AG09309 (cell line): ENCODE results near the gene TMEM192.
A peak's percentile ranks its signal among the peaks of the same experiment; 100 is the strongest.

Source experiments
- DNase-seq: peaks from one replicate; pipeline ENCODE4 v3.0.0-alpha.2; 2010; ENCODE audit warnings: low read depth
- H3K4me3 ChIP-seq: 2 replicates; pipeline ENCODE4 v1.5.1; 2011; ENCODE audit warnings: mild to moderate bottlenecking, low read depth, low read length, moderate library complexity; ENCODE audit not compliant: control insufficient read depth
- TF ChIP-seq, protein P1 (sequence below): IDR thresholded peaks from 2 replicates; pipeline ENCODE4 v1.5.1; 2011; ENCODE audit warnings: mild to moderate bottlenecking, low read depth, low read length, inconsistent platforms; ENCODE audit not compliant: insufficient read depth, control insufficient read depth; ENCODE audit errors: missing control alignments

Gene TMEM192

DNA sequence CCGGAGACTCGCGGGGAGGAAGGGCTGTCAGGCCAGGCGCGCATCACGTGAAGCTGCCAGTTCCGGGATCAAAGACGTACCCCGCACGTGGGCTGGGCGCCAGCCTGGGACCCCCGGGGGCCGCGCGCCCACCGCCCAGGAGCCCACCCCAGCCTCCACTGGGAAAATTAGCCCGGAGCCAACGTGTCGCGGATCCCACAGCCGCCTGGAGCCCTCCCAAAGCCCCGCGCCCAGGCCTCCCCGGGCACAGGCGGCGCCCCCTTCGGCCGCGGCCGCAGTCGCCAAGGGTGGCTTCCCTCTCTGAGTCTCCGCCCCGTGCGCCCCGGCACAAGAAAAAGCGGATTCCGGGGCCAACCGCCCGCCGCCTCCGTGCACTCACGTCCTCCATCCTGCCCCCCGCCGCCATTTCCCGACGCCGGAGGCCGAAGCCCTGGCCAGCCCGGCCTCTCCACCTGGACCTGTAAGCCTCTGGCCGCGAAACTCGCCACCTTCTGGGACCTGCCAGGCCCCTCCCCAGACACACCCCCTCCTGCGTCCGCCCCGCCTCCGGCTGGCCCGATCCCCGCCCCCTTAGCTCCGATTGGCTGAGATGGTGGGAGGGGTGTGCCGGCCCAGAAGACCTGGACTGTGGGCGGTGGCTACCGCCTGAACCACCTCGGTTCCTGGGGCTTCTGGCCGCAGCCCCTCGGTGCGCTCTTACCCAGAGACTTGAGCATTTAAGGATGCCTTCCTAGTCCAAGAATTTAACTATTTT, at the start of gene TMEM192:
TSS of gene TMEM192 (minus strand) at position 493 of the 754 bp plus-strand sequence. CDS start at position 406, 87 bp downstream.
- peak; percentile 28 for DNase-seq
- TF ChIP-seq, protein P1, sequence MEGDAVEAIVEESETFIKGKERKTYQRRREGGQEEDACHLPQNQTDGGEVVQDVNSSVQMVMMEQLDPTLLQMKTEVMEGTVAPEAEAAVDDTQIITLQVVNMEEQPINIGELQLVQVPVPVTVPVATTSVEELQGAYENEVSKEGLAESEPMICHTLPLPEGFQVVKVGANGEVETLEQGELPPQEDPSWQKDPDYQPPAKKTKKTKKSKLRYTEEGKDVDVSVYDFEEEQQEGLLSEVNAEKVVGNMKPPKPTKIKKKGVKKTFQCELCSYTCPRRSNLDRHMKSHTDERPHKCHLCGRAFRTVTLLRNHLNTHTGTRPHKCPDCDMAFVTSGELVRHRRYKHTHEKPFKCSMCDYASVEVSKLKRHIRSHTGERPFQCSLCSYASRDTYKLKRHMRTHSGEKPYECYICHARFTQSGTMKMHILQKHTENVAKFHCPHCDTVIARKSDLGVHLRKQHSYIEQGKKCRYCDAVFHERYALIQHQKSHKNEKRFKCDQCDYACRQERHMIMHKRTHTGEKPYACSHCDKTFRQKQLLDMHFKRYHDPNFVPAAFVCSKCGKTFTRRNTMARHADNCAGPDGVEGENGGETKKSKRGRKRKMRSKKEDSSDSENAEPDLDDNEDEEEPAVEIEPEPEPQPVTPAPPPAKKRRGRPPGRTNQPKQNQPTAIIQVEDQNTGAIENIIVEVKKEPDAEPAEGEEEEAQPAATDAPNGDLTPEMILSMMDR = peak; percentile 20
- peak within 1 kb of the TSS; percentile 87 for H3K4me3 ChIP-seq

- no peak overlapping the region for H3K4me3 ChIP-seq
- TF ChIP-seq, protein P1 = no peak
- DNase-seq = no peak
Observed at GRCh38 chr4:165158762-165159161, 46.1 kb upstream of the TMEM192 start.

DNA sequence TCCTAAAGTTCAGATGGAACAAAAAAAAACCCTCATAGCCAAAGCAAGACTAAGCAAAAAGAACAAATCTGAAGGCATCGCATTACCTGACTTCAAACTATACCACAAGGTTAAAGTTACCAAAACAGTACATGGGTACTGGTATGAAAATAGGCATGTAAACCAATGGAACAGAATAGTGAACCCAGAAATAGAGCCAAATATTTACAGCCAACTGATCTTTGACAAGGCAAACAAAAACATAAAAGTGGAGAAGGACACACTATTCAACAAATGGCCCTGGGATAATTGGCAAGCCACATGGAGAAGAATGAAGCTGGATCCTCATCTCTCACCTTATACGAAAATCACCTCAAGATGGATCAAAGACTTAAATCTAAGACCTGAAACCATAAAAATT, 44.2 kb upstream of the TMEM192 start:
- DNase-seq = no peak

GRCh38 chr4:165154482-165154881, 41.8 kb upstream of the TMEM192 start:
- no peak overlapping the region for H3K4me3 ChIP-seq
- DNase-seq = no peak
- TF ChIP-seq, protein P1 = no peak

More for the DNA sequence above, 44.2 kb upstream of the TMEM192 start:
- TF ChIP-seq, protein P1 = no peak
- H3K4me3 ChIP-seq = no peak overlapping the region

DNA sequence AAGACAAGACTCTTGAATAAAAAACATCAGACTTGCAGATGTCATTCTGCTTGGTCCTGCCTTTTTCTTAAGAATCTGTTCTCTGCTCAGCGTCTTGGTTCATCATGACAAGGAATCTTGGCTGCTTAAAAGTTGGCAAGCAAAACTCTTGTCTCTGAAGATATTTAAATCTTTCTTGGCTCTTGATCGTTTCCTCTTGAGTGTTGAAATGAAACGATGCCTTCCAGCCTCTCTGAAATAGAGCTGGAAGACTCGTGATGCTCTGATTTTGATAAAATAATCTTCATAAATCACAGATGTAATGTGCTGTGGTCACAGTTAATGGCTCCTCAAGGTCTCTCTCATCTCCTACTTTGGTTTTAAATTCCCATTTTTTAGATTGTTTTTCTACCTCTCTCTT, 39.9 kb upstream of the TMEM192 start:
- DNase-seq = no peak
- TF ChIP-seq, protein P1 = no peak
- no peak overlapping the region for H3K4me3 ChIP-seq

GRCh38 chr4:165151734-165152133, 39.1 kb upstream of the TMEM192 start:
- DNase-seq = no peak
- no peak overlapping the region for H3K4me3 ChIP-seq
- TF ChIP-seq, protein P1 = no peak
